ENCODE measurements around the gene GRIN2C.

- TF ChIP-seq, protein P1, sequence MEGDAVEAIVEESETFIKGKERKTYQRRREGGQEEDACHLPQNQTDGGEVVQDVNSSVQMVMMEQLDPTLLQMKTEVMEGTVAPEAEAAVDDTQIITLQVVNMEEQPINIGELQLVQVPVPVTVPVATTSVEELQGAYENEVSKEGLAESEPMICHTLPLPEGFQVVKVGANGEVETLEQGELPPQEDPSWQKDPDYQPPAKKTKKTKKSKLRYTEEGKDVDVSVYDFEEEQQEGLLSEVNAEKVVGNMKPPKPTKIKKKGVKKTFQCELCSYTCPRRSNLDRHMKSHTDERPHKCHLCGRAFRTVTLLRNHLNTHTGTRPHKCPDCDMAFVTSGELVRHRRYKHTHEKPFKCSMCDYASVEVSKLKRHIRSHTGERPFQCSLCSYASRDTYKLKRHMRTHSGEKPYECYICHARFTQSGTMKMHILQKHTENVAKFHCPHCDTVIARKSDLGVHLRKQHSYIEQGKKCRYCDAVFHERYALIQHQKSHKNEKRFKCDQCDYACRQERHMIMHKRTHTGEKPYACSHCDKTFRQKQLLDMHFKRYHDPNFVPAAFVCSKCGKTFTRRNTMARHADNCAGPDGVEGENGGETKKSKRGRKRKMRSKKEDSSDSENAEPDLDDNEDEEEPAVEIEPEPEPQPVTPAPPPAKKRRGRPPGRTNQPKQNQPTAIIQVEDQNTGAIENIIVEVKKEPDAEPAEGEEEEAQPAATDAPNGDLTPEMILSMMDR (IDR thresholded peaks at IDR 0.05; ENCODE audit: low read depth, low read length), result no peak
- TF ChIP-seq POLR2A (IDR thresholded peaks at IDR 0.05; ENCODE audit: extremely low read depth, insufficient read length) (no peak), MAX (IDR thresholded peaks at IDR 0.05; ENCODE audit: low read depth, low read length) (peak; percentile 89)
These were observed 18.6 kb downstream of the GRIN2C start for GRCh38 chr17:74840989-74841666.

Data from NB4 (cell line).